ENCODE measurements around the gene ERI3. TPM values are rescaled to one million over a fixed set of nuclear protein-coding genes. Genes with fewer than 3 reads are reported as not detected.

The ERI3 gene
- total and polyA plus RNA-seq, 2 of the 13 experiments (the other 11 are each of a cell fraction or from before 2014, with no cell fraction given) = 35.6 to 35.9 TPM

DNA sequence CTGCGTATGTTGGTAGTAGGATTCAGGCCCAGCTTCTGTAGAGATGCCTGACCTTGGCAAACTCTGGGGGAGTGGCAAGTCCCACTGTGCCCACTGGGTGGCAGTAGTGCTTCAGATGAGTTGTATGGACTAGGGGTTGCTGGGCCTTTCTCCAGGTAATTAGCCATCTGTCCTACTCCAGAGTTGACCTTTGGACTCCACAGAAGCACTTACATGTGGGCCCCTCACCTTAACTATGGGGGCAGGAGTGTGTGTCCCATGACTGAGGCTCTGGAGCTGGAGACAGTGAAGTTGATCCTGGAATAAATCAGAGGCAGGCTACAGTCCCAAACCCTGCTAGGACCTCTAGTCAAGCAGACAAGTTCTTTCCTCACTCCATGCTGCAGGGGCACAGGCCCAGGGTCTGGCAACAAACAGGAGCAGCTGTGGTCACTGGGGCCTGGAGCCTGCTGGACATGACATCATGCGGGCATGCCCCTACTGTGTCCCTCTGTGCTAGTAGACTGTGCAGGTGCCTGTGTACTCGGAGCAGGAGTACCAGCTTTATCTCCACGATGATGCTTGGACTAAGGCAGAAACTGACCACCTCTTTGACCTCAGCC lies 137.1 kb downstream of the ERI3 start (continued):
- TF ChIP-seq JARID2 (CRISPR knock-in tag; IDR thresholded peaks at IDR 0.05; ENCODE audit: insufficient replicate concordance) = peak; percentile 45
- no peak for TF ChIP-seq MZF1 (CRISPR knock-in tag; IDR thresholded peaks at IDR 0.05; ENCODE audit: borderline replicate concordance)
- 0 out of 2 replicates have a peak, but pooled peaks have one; percentile 34 for TF ChIP-seq DMAP1 (CRISPR knock-in tag; IDR thresholded peaks at IDR 0.05)
- TF ChIP-seq FOXA3 (CRISPR knock-in tag; IDR thresholded peaks at IDR 0.05) = peak; percentile 15; the same call in 1 of the 2 replicates
- TF ChIP-seq, protein P1, sequence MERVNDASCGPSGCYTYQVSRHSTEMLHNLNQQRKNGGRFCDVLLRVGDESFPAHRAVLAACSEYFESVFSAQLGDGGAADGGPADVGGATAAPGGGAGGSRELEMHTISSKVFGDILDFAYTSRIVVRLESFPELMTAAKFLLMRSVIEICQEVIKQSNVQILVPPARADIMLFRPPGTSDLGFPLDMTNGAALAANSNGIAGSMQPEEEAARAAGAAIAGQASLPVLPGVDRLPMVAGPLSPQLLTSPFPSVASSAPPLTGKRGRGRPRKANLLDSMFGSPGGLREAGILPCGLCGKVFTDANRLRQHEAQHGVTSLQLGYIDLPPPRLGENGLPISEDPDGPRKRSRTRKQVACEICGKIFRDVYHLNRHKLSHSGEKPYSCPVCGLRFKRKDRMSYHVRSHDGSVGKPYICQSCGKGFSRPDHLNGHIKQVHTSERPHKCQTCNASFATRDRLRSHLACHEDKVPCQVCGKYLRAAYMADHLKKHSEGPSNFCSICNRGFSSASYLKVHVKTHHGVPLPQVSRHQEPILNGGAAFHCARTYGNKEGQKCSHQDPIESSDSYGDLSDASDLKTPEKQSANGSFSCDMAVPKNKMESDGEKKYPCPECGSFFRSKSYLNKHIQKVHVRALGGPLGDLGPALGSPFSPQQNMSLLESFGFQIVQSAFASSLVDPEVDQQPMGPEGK (CRISPR knock-in tag; IDR thresholded peaks at IDR 0.05) = peak; percentile 77
- TF ChIP-seq, protein P2, sequence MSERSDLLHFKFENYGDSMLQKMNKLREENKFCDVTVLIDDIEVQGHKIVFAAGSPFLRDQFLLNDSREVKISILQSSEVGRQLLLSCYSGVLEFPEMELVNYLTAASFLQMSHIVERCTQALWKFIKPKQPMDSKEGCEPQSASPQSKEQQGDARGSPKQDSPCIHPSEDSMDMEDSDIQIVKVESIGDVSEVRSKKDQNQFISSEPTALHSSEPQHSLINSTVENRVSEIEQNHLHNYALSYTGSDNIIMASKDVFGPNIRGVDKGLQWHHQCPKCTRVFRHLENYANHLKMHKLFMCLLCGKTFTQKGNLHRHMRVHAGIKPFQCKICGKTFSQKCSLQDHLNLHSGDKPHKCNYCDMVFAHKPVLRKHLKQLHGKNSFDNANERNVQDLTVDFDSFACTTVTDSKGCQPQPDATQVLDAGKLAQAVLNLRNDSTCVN (CRISPR knock-in tag; IDR thresholded peaks at IDR 0.05; ENCODE audit: borderline replicate concordance) = peak; percentile 62; the same call in 1 of the 2 replicates
- TF ChIP-seq NFE2L1 (CRISPR knock-in tag; IDR thresholded peaks at IDR 0.05; ENCODE audit: borderline replicate concordance) = no peak
- TF ChIP-seq AGO2 (optimal IDR thresholded peaks at IDR 0.05; ENCODE audit: low read depth, low read length) = no peak
- TF ChIP-seq, protein P3, sequence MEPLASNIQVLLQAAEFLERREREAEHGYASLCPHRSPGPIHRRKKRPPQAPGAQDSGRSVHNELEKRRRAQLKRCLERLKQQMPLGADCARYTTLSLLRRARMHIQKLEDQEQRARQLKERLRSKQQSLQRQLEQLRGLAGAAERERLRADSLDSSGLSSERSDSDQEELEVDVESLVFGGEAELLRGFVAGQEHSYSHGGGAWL (CRISPR knock-in tag; IDR thresholded peaks at IDR 0.05) = no peak
- TF ChIP-seq ESRRA (CRISPR knock-in tag; IDR thresholded peaks at IDR 0.05; ENCODE audit: low read depth) = no peak
- TF ChIP-seq FIP1L1 (IDR thresholded peaks at IDR 0.05; ENCODE audit: borderline replicate concordance, insufficient read depth, low read depth, low read length) = no peak
- TF ChIP-seq, protein P4, sequence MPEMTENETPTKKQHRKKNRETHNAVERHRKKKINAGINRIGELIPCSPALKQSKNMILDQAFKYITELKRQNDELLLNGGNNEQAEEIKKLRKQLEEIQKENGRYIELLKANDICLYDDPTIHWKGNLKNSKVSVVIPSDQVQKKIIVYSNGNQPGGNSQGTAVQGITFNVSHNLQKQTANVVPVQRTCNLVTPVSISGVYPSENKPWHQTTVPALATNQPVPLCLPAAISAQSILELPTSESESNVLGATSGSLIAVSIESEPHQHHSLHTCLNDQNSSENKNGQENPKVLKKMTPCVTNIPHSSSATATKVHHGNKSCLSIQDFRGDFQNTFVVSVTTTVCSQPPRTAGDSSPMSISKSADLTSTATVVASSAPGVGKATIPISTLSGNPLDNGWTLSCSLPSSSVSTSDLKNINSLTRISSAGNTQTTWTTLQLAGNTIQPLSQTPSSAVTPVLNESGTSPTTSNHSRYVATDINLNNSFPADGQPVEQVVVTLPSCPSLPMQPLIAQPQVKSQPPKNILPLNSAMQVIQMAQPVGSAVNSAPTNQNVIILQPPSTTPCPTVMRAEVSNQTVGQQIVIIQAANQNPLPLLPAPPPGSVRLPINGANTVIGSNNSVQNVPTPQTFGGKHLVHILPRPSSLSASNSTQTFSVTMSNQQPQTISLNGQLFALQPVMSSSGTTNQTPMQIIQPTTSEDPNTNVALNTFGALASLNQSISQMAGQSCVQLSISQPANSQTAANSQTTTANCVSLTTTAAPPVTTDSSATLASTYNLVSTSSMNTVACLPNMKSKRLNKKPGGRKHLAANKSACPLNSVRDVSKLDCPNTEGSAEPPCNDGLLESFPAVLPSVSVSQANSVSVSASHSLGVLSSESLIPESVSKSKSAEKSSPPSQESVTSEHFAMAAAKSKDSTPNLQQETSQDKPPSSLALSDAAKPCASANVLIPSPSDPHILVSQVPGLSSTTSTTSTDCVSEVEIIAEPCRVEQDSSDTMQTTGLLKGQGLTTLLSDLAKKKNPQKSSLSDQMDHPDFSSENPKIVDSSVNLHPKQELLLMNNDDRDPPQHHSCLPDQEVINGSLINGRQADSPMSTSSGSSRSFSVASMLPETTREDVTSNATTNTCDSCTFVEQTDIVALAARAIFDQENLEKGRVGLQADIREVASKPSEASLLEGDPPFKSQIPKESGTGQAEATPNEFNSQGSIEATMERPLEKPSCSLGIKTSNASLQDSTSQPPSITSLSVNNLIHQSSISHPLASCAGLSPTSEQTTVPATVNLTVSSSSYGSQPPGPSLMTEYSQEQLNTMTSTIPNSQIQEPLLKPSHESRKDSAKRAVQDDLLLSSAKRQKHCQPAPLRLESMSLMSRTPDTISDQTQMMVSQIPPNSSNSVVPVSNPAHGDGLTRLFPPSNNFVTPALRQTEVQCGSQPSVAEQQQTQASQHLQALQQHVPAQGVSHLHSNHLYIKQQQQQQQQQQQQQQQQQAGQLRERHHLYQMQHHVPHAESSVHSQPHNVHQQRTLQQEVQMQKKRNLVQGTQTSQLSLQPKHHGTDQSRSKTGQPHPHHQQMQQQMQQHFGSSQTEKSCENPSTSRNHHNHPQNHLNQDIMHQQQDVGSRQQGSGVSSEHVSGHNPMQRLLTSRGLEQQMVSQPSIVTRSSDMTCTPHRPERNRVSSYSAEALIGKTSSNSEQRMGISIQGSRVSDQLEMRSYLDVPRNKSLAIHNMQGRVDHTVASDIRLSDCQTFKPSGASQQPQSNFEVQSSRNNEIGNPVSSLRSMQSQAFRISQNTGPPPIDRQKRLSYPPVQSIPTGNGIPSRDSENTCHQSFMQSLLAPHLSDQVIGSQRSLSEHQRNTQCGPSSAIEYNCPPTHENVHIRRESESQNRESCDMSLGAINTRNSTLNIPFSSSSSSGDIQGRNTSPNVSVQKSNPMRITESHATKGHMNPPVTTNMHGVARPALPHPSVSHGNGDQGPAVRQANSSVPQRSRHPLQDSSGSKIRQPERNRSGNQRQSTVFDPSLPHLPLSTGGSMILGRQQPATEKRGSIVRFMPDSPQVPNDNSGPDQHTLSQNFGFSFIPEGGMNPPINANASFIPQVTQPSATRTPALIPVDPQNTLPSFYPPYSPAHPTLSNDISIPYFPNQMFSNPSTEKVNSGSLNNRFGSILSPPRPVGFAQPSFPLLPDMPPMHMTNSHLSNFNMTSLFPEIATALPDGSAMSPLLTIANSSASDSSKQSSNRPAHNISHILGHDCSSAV (CRISPR knock-in tag; IDR thresholded peaks at IDR 0.05; ENCODE audit: borderline replicate concordance) = no peak
- 0 out of 2 replicates have a peak, but pooled peaks have one; percentile 55 for TF ChIP-seq HOXA5 (CRISPR knock-in tag; IDR thresholded peaks at IDR 0.05)
- no peak for TF ChIP-seq SOX6 (IDR thresholded peaks at IDR 0.05)
- peak; percentile 44; the same call in 1 of the 2 replicates for TF ChIP-seq SOX6 (CRISPR knock-in tag; IDR thresholded peaks at IDR 0.05)
- TF ChIP-seq EED (CRISPR knock-in tag; IDR thresholded peaks at IDR 0.05) = no peak
- 0 out of 2 replicates have a peak, but pooled peaks have one; percentile 26 for TF ChIP-seq ZFX (CRISPR knock-in tag; IDR thresholded peaks at IDR 0.05; ENCODE audit: low read depth)
- TF ChIP-seq RNF2 (conservative IDR thresholded peaks at IDR 0.05; ENCODE audit: low read depth) = no peak
